HL-60 (cell line): ENCODE results near the gene STT3B.

Experiments
- GABPA ChIP-seq: IDR thresholded peaks from 2 replicates; pipeline ENCODE4 v1.6.1; 2012; ENCODE audit warnings: low read depth
- POLR2AphosphoS5 ChIP-seq: IDR thresholded peaks from 2 replicates; pipeline ENCODE4 v1.6.1; 2012; ENCODE audit warnings: low read depth
- TF ChIP-seq, protein P1 (sequence below): IDR thresholded peaks from one replicate; pipeline ENCODE4 v1.5.1; 2011; ENCODE audit warnings: low read length, control low read depth, inconsistent platforms; ENCODE audit not compliant: insufficient read depth
- TF ChIP-seq, protein P2 (sequence below): IDR thresholded peaks from 2 replicates; pipeline ENCODE4 v1.6.1; 2012; ENCODE audit warnings: low read depth; ENCODE audit not compliant: insufficient replicate concordance

- TF ChIP-seq, protein P1, sequence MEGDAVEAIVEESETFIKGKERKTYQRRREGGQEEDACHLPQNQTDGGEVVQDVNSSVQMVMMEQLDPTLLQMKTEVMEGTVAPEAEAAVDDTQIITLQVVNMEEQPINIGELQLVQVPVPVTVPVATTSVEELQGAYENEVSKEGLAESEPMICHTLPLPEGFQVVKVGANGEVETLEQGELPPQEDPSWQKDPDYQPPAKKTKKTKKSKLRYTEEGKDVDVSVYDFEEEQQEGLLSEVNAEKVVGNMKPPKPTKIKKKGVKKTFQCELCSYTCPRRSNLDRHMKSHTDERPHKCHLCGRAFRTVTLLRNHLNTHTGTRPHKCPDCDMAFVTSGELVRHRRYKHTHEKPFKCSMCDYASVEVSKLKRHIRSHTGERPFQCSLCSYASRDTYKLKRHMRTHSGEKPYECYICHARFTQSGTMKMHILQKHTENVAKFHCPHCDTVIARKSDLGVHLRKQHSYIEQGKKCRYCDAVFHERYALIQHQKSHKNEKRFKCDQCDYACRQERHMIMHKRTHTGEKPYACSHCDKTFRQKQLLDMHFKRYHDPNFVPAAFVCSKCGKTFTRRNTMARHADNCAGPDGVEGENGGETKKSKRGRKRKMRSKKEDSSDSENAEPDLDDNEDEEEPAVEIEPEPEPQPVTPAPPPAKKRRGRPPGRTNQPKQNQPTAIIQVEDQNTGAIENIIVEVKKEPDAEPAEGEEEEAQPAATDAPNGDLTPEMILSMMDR, result no peak
- TF ChIP-seq GABPA (no peak), POLR2AphosphoS5 (no peak)
- TF ChIP-seq, protein P2, sequence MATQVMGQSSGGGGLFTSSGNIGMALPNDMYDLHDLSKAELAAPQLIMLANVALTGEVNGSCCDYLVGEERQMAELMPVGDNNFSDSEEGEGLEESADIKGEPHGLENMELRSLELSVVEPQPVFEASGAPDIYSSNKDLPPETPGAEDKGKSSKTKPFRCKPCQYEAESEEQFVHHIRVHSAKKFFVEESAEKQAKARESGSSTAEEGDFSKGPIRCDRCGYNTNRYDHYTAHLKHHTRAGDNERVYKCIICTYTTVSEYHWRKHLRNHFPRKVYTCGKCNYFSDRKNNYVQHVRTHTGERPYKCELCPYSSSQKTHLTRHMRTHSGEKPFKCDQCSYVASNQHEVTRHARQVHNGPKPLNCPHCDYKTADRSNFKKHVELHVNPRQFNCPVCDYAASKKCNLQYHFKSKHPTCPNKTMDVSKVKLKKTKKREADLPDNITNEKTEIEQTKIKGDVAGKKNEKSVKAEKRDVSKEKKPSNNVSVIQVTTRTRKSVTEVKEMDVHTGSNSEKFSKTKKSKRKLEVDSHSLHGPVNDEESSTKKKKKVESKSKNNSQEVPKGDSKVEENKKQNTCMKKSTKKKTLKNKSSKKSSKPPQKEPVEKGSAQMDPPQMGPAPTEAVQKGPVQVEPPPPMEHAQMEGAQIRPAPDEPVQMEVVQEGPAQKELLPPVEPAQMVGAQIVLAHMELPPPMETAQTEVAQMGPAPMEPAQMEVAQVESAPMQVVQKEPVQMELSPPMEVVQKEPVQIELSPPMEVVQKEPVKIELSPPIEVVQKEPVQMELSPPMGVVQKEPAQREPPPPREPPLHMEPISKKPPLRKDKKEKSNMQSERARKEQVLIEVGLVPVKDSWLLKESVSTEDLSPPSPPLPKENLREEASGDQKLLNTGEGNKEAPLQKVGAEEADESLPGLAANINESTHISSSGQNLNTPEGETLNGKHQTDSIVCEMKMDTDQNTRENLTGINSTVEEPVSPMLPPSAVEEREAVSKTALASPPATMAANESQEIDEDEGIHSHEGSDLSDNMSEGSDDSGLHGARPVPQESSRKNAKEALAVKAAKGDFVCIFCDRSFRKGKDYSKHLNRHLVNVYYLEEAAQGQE, result no peak
These were observed 16.0 kb upstream of the STT3B start for GRCh38 chr3:31516757-31517156.
